PC-9 (cell line): ENCODE data around the gene PARVG. TPM values are rescaled to one million over a fixed set of nuclear protein-coding genes. Genes with fewer than 3 reads are reported as not detected.

Source experiments
- BruUV-seq: library from RNA; stranded (reverse); fragments of 400-500 nt; replicated peaks from 2 replicates; lab custom pipeline; 2021; lab: Mats Ljungman, UMichigan
- CTCF ChIA-PET: fragments of 300-600 bp; sonication (Branson Sonifier 250); formaldehyde crosslinking; loops from one replicate; lab custom pipeline; 2022; ENCODE audit warnings: antibody characterized with exemption; lab: Charles Lee
- POLR2A ChIA-PET: fragments of 300-600 bp; sonication (Branson Sonifier 250); formaldehyde crosslinking; loops from one replicate; lab custom pipeline; 2022; ENCODE audit warnings: antibody characterized with exemption; ENCODE audit not compliant: unreplicated experiment; lab: Charles Lee
- DNase-seq, 2 experiments: peaks; one replicate each; pipeline versions ENCODE4 v3.0.0 to v3.0.0-alpha.2; 2015 to 2022; ENCODE audit warnings: mixed read lengths in 1 of 2
- H2AFZ ChIP-seq: fragments of 200-600 bp; sonication (generic); 2 replicates; pipeline ENCODE4 v1.8.1; 2017; ENCODE audit warnings: antibody characterized with exemption
- H3F3A ChIP-seq: fragments of 200-600 bp; sonication (generic); 2 replicates; pipeline ENCODE4 v1.8.1; 2017; ENCODE audit warnings: antibody characterized with exemption, mild to moderate bottlenecking, low read depth; ENCODE audit not compliant: insufficient read depth
- H3K27ac ChIP-seq: fragments of 200-600 bp; sonication (generic); 2 replicates; pipeline ENCODE4 v1.6.1; 2016; ENCODE audit warnings: mixed run types
- H3K27me3 ChIP-seq: fragments of 200-600 bp; sonication (generic); 2 replicates; pipeline ENCODE4 v1.6.1; 2016; ENCODE audit warnings: low read depth, mixed run types; ENCODE audit not compliant: insufficient read depth
- H3K36me3 ChIP-seq: fragments of 200-600 bp; sonication (generic); 2 replicates; pipeline ENCODE4 v1.6.1; 2016; ENCODE audit warnings: low read depth, mixed run types
- H3K4me1 ChIP-seq: fragments of 200-600 bp; sonication (generic); replicated peaks from 2 replicates; pipeline ENCODE4 v1.6.1; 2016; ENCODE audit warnings: mixed run types; ENCODE audit not compliant: insufficient read depth
- H3K4me2 ChIP-seq: fragments of 200-600 bp; sonication (generic); 2 replicates; pipeline ENCODE4 v1.6.1; 2017; ENCODE audit warnings: mixed run types
- H3K4me3 ChIP-seq: fragments of 200-600 bp; sonication (generic); 2 replicates; pipeline ENCODE4 v1.6.1; 2016; ENCODE audit warnings: mixed run types
- H3K79me2 ChIP-seq: fragments of 200-600 bp; sonication (generic); 2 replicates; pipeline ENCODE4 v1.6.1; 2017; ENCODE audit warnings: low read depth, mixed run types
- H3K9me2 ChIP-seq: fragments of 200-600 bp; sonication (generic); 2 replicates; pipeline ENCODE4 v1.8.1; 2017; ENCODE audit warnings: mild to moderate bottlenecking; ENCODE audit not compliant: insufficient read depth
- H3K9me3 ChIP-seq: fragments of 200-600 bp; sonication (generic); 2 replicates; pipeline ENCODE4 v1.8.1; 2016; ENCODE audit warnings: low read depth; ENCODE audit not compliant: insufficient read depth
- H4K20me1 ChIP-seq: fragments of 200-600 bp; sonication (generic); 2 replicates; pipeline ENCODE4 v1.8.1; 2017; ENCODE audit not compliant: insufficient read depth
- CTCF ChIP-seq: fragments of 200-600 bp; sonication (generic); conservative IDR thresholded peaks from 2 replicates; pipeline ENCODE4 v1.6.1; 2017; ENCODE audit warnings: mixed run types, antibody characterized with exemption, mild to moderate bottlenecking, moderate library complexity
- EZH2 ChIP-seq: fragments of 200-600 bp; sonication (generic); IDR thresholded peaks from 2 replicates; pipeline ENCODE4 v1.8.0; 2017; ENCODE audit warnings: antibody characterized with exemption, low read depth
- intact Hi-C: fragments of 100-400 bp; cut with micrococcal nuclease; formaldehyde crosslinking; loops from one replicate; pipeline ENCODE4 v1.10.0; 2022; ENCODE audit not compliant: unreplicated experiment
- total RNA-seq: library from RNA; stranded (reverse); gene quantifications from 2 replicates; pipeline ENCODE4 v1.2.3, GENCODE V29; 2021

PARVG gene
- total RNA-seq, 1 experiment from 2014 or later, result not detected

- Histone ChIP-seq H2AFZ (no peak overlapping the region), H3K4me2 (no peak overlapping the region), H3K79me2 (no peaks in the 10 kb centered on the region), H3K36me3 (no peaks in the 10 kb centered on the region), H3K27ac (no peak overlapping the region), H4K20me1 (0 out of 2 replicates have a peak, but pooled peaks cover 4% of the 10 kb centered on the region), H3K4me1 (no peaks in the 10 kb centered on the region), H3K27me3 (no peaks in the 10 kb centered on the region), H3K9me2 (no peaks in the 10 kb centered on the region), H3F3A (no peaks in the 10 kb centered on the region), H3K9me3 (no peaks in the 10 kb centered on the region), H3K4me3 (no peak overlapping the region)
- POLR2A ChIA-PET, result no interaction called here
- TF ChIP-seq CTCF, result no peak
- no peak for TF ChIP-seq EZH2
- no TSS peak for BruUV-seq
- intact Hi-C loops, result no loop called here
- DNase-seq, result no peak
- CTCF ChIA-PET, result no interaction called here
These were observed 25.6 kb upstream of the PARVG start for GRCh38 chr22:44155115-44155514.

- no peaks in the 10 kb centered on the region for H3K79me2 ChIP-seq
- intact Hi-C loops, result no loop called here
- POLR2A ChIA-PET, result no interaction called here
- CTCF ChIA-PET, result no interaction called here
- no peak overlapping the region for H3K27ac ChIP-seq
- 0 out of 2 replicates have a peak, but pooled peaks cover 4% of the 10 kb centered on the region for H4K20me1 ChIP-seq
- DNase-seq, result no peak
- no peak overlapping the region for H3K4me3 ChIP-seq
- no peaks in the 10 kb centered on the region for H3K36me3 ChIP-seq
- H2AFZ ChIP-seq, result no peak overlapping the region
- H3K4me1 ChIP-seq, result no peaks in the 10 kb centered on the region
- no peaks in the 10 kb centered on the region for H3K27me3 ChIP-seq
- no peaks in the 10 kb centered on the region for H3K9me2 ChIP-seq
- H3K9me3 ChIP-seq, result no peaks in the 10 kb centered on the region
- H3K4me2 ChIP-seq, result no peak overlapping the region
- H3F3A ChIP-seq, result no peaks in the 10 kb centered on the region
- no peak for TF ChIP-seq EZH2
- no peak for TF ChIP-seq CTCF
- no TSS peak for BruUV-seq
These were observed 22.7 kb upstream of the PARVG start for GRCh38 chr22:44157916-44158618.

GRCh38 chr22:44158816-44159215 lies 21.9 kb upstream of the PARVG start:
- Histone ChIP-seq H2AFZ (no peak overlapping the region), H3K36me3 (no peaks in the 10 kb centered on the region), H3K79me2 (no peaks in the 10 kb centered on the region), H3K9me2 (no peaks in the 10 kb centered on the region), H3K27me3 (no peaks in the 10 kb centered on the region), H3K27ac (no peak overlapping the region), H3K4me3 (no peak overlapping the region), H3K4me1 (no peaks in the 10 kb centered on the region), H3K4me2 (no peak overlapping the region), H3K9me3 (no peaks in the 10 kb centered on the region), H4K20me1 (0 out of 2 replicates have a peak, but pooled peaks cover 4% of the 10 kb centered on the region), H3F3A (no peaks in the 10 kb centered on the region)
- TF ChIP-seq CTCF, result no peak
- TF ChIP-seq EZH2, result no peak
- DNase-seq, result no peak
- no TSS peak for BruUV-seq
- ChIA-PET POLR2A (interaction anchor here (0.7 kb wide), 1 partner anchor 101 kb away, joined by 3 read pairs; no protein-coding TSS in a partner anchor), CTCF (no interaction called here)
- intact Hi-C loops, result no loop called here
